Stimulated activated effector memory CD8-positive, alpha-beta T cell treated with anti-CD3 and anti-CD28 coated beads, Interleukin-12 subunit alpha, Interleukin-12 subunit beta, amount 100 ng/mL, for 72 hours (primary cell): ENCODE data around the gene ST3GAL3.

Experiments used
- ATAC-seq: fragments of 150-1000 bp; cut with Tn5 transposase; 2 replicates; pipeline ENCODE4 v1.10.0; 2021
- DNase-seq, 2 donors: peaks; one replicate each; pipeline ENCODE4 v3.0.0; 2021 to 2022; ENCODE audit warnings: low spot score in 2 of 2
- H3K27ac Mint-ChIP-seq: one replicate; pipeline ENCODE4 v1.8.0; 2022; ENCODE audit warnings: mild to moderate bottlenecking, mixed read lengths
- H3K36me3 Mint-ChIP-seq: one replicate; pipeline ENCODE4 v1.8.0; 2022; ENCODE audit warnings: mild to moderate bottlenecking, mixed read lengths
- H3K4me1 Mint-ChIP-seq: one replicate; pipeline ENCODE4 v1.8.0; 2022; ENCODE audit warnings: mixed read lengths
- H3K4me3 Mint-ChIP-seq: one replicate; pipeline ENCODE4 v1.8.0; 2022; ENCODE audit warnings: mild to moderate bottlenecking, mixed read lengths
- H3K9me3 Mint-ChIP-seq: one replicate; pipeline ENCODE4 v1.8.0; 2022; ENCODE audit warnings: mixed read lengths

ST3GAL3 gene

DNA sequence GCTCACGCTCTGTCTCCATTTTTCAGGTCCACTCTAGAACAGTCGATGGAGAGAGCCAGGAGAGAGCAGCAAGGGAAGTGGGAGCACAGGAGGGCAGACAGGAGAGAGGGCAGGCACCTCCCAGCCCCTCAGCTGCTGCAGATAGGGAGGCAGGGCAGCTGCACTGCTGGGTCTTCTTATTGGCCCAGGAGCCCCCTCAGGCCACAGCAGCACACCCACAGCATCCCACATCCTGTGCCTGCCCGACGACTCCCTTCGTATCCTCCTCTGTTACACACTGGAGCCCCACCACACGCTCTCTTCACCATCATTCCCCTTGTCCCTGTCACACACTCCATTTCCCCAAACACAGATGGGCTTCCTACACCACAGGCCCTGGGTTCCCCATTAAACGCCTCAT, 212.6 kb downstream of the ST3GAL3 start:
- DNase-seq (no peak), ATAC-seq (no peak)
- no peak overlapping the region for H3K27ac Mint-ChIP-seq
- H3K9me3 Mint-ChIP-seq = no peaks in the 10 kb centered on the region
- no peak overlapping the region for H3K4me3 Mint-ChIP-seq
- H3K36me3 Mint-ChIP-seq = no peaks in the 10 kb centered on the region
- no peaks in the 10 kb centered on the region for H3K4me1 Mint-ChIP-seq

DNA sequence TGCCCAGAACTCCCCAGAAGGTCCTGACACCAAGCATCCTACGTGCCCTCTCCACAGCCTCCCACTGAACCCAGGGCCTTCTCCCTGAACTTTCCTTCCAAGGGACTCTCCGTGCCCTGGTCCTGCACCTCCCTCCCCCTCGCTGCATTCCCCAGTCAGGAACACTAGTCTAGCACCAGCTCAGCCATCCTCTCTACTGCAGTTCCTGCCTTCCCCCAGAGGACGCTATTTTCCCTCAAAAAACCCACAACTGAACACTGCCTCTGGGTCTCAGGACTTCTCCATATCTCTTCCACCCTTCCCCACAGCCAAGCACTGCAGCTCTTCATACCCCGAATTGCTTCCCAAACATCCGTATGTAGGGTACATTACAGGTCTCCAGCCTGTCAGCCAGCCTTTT, 213.7 kb downstream of the ST3GAL3 start:
- ATAC-seq = no peak
- peak overlapping the region; percentile 41 for H3K27ac Mint-ChIP-seq

GRCh38 chr1:43924516-43924915, 217.2 kb downstream of the ST3GAL3 start:
- DNase-seq = no peak
- ATAC-seq = no peak
- peaks cover 1% of the 10 kb centered on the region for H3K4me1 Mint-ChIP-seq
- H3K4me3 Mint-ChIP-seq = no peak overlapping the region
- no peaks in the 10 kb centered on the region for H3K36me3 Mint-ChIP-seq
- H3K27ac Mint-ChIP-seq = no peak overlapping the region
- H3K9me3 Mint-ChIP-seq = no peaks in the 10 kb centered on the region

More for the DNA sequence above, 213.7 kb downstream of the ST3GAL3 start:
- Mint-ChIP-seq H3K4me3 (no peak overlapping the region), H3K36me3 (no peaks in the 10 kb centered on the region), H3K4me1 (no peaks in the 10 kb centered on the region), H3K9me3 (no peaks in the 10 kb centered on the region)
- no peak for DNase-seq

DNA sequence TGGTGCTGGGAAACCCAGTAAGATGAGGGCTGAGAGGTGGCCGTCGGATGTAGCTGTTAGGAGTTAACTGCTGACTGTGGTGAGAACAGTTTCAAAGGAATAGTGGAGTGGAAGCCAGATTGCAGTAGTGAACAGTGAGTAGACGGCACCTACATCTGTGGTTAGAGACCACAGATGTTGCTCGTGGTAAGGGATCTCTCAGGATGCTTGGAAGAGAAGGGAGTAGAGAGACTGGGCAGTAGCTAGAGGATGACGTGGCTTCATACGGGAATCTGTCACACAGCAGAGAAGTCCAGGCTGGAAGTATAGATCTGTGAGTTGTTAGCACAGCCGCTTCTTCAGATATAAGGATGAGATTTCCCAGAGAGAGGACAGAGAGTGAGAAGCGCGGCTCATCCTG, 218.5 kb downstream of the ST3GAL3 start:
- Mint-ChIP-seq H3K4me3 (no peak overlapping the region), H3K27ac (peak overlapping the region; percentile 33), H3K4me1 (peaks cover 5% of the 10 kb centered on the region), H3K36me3 (no peaks in the 10 kb centered on the region), H3K9me3 (no peaks in the 10 kb centered on the region)
- DNase-seq (no peak), ATAC-seq (no peak)

- Mint-ChIP-seq H3K4me1 (peaks cover 24% of the 10 kb centered on the region), H3K27ac (no peak overlapping the region), H3K4me3 (no peak overlapping the region), H3K36me3 (peaks cover 9% of the 10 kb centered on the region), H3K9me3 (no peaks in the 10 kb centered on the region)
- ATAC-seq (no peak), DNase-seq (no peak)
These were observed 223.0 kb downstream of the ST3GAL3 start for GRCh38 chr1:43930168-43930948.

DNA sequence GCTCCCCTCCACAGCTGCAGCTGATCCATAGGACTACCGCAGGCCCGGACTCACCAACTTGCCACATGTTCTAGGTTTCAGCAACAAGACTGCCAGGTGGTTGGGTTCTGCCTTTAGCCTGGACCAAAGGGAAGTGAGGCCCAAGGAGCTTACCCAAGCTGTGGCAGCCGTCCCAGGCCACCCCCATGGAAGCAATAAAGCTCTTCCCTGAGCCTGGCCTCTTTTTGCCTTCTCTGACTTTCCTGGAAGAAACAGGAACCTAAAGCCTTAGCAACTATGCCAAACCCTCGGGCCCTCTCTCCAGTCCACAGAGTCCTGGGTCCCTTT, 223.6 kb downstream of the ST3GAL3 start:
- no peak for DNase-seq
- Mint-ChIP-seq H3K36me3 (peaks cover 9% of the 10 kb centered on the region), H3K4me3 (no peak overlapping the region), H3K4me1 (peaks cover 24% of the 10 kb centered on the region), H3K27ac (no peak overlapping the region), H3K9me3 (no peaks in the 10 kb centered on the region)
- ATAC-seq = no peak

DNA sequence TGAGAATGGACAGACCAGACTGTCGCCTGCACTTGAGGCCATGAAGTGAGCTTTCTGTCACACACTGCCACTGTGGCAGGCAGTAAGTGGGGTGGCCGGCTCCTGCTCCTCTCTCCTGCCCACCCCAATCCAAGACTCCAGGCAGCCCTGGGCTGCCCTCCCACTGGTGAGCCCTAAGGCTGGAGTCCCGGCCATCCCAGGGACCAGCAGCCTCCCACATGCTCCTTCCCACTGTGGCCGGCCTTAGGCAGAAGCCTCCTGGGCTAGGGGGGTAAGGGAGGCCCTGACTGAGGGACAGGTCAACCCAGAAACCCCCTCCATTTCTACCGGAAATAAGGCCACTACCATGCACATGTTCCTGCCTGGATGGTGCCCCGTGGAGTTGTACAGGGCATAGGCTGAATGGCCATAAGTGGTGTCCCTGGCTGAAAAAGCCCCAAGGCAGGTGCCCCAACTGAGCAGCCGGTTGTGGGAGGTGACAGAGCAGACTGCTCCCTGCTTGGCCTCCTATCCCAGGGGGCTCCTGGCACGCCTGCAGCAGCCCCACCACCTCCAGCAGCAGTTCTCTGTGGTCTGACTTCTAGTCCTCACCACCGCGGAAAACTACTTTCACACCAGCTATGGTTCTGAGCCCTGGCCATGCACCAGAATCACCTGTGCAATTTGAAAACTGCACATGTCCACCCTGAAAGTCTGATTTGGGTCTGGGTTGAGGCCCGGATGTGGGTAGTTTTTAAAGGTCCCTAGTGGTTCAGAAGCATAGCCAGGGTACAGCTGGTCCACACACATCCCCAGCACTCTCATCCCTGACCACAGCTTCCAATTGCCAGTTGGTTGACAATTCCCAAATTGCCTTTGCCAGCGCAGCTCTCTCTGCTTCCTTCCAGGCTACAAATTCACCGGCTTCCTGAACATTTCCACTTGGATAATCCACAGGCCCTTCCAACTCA, 224.7 kb downstream of the ST3GAL3 start:
- Mint-ChIP-seq H3K4me3 (no peak overlapping the region), H3K4me1 (peaks cover 24% of the 10 kb centered on the region), H3K36me3 (peaks cover 9% of the 10 kb centered on the region), H3K9me3 (no peaks in the 10 kb centered on the region), H3K27ac (peak overlapping the region; percentile 43)
- ATAC-seq (no peak), DNase-seq (no peak)

- ATAC-seq = no peak
- H3K27ac Mint-ChIP-seq = peak overlapping the region; percentile 43
- peaks cover 24% of the 10 kb centered on the region for H3K4me1 Mint-ChIP-seq
- H3K36me3 Mint-ChIP-seq = peaks cover 9% of the 10 kb centered on the region
- H3K4me3 Mint-ChIP-seq = peak overlapping the region; percentile 2
- H3K9me3 Mint-ChIP-seq = no peaks in the 10 kb centered on the region
- DNase-seq = no peak
These were observed 225.6 kb downstream of the ST3GAL3 start for GRCh38 chr1:43932786-43933385.

DNA sequence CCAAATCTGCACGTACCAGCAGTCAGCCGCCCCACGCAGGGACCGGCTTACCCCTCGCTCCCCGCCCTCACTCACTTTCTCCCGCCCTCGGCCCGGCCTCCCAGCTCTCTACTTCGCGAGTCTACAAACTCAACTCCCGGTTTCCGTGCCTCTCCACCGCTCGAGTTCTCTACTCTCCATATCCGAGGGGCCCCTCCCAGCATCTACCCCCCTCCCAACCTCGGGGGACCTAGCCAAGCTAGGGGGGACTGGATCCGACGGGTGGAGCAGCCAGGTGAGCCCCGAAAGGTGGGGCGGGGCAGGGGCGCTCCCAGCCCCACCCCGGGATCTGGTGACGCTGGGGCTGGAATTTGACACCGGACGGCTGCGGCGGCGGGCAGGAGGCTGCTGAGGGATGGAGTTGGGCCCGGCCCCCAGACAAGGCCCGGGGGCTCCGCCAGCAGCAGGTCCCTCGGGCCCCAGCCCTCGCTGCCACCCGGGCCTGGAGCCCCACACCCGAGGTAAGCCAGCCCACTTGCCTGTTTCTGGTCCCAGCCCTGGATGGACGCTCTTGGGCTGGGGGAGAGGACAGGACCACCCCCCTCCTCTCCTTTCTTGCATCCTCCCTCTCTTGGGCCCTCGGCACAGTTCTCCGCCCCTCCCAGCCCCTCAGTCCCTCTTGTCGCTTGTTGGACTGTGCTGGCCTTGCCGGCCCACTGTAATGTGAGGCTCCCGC, 226.2 kb downstream of the ST3GAL3 start, which contains the start of gene ARTN:
ARTN (plus strand) TSS at position 416 of the 715 bp plus-strand sequence. CDS start 1,856 bp downstream, outside the sequence.
- H3K4me3 Mint-ChIP-seq = peak within 1 kb of the TSS; percentile 2
- peak within 1 kb of the TSS; percentile 43 for H3K27ac Mint-ChIP-seq
- H3K4me1 Mint-ChIP-seq = peaks cover 24% of the 10 kb centered on the region
- ATAC-seq (no peak), DNase-seq (no peak)
- H3K9me3 Mint-ChIP-seq = no peaks in the 10 kb centered on the region
- H3K36me3 Mint-ChIP-seq = peaks cover 9% of the 10 kb centered on the region

- Mint-ChIP-seq H3K27ac (no peak overlapping the region), H3K9me3 (no peaks in the 10 kb centered on the region), H3K4me3 (peak overlapping the region; percentile 2), H3K36me3 (peaks cover 9% of the 10 kb centered on the region), H3K4me1 (peaks cover 24% of the 10 kb centered on the region)
- ATAC-seq = peak; percentile 66
- DNase-seq = peak; percentile 44 to 79
These were observed 227.0 kb downstream of the ST3GAL3 start for GRCh38 chr1:43934101-43934985.

GRCh38 chr1:43934986-43935324, 227.6 kb downstream of the ST3GAL3 start:
- no peak for DNase-seq
- peaks cover 9% of the 10 kb centered on the region for H3K36me3 Mint-ChIP-seq
- H3K9me3 Mint-ChIP-seq = no peaks in the 10 kb centered on the region
- ATAC-seq = no peak
- no peak overlapping the region for H3K27ac Mint-ChIP-seq
- no peak overlapping the region for H3K4me3 Mint-ChIP-seq
- peaks cover 18% of the 10 kb centered on the region for H3K4me1 Mint-ChIP-seq

GRCh38 chr1:43935711-43936427, 228.5 kb downstream of the ST3GAL3 start:
- Mint-ChIP-seq H3K4me1 (peaks cover 18% of the 10 kb centered on the region), H3K36me3 (peaks cover 9% of the 10 kb centered on the region), H3K4me3 (no peak overlapping the region), H3K27ac (no peak overlapping the region), H3K9me3 (no peaks in the 10 kb centered on the region)
- ATAC-seq = no peak
- DNase-seq = no peak

- no peaks in the 10 kb centered on the region for H3K9me3 Mint-ChIP-seq
- ATAC-seq = peak; percentile 17
- no peak overlapping the region for H3K27ac Mint-ChIP-seq
- H3K36me3 Mint-ChIP-seq = peaks cover 9% of the 10 kb centered on the region
- DNase-seq = no peak
- peaks cover 18% of the 10 kb centered on the region for H3K4me1 Mint-ChIP-seq
- H3K4me3 Mint-ChIP-seq = peak overlapping the region; percentile 37
These were observed 229.3 kb downstream of the ST3GAL3 start for GRCh38 chr1:43936431-43937151.
